ENCODE measurements around the gene ACCS.
A peak's percentile ranks its signal among the peaks of the same experiment; 100 is the strongest.

ACCS gene

GRCh38 chr11:44065841-44066731 lies at the start of gene ACCS:
Gene ACCS, plus strand, starts transcription at chr11:44066270. Its CDS starts 1,358 bp downstream, at chr11:44067628.
- peak; percentile 98 for DNase-seq

- DNase-seq, result no peak
Measured at GRCh38 chr11:44016546-44017442, 49.3 kb upstream of the ACCS start.

- DNase-seq, result no peak
Measured at GRCh38 chr11:44017443-44018126, 48.5 kb upstream of the ACCS start.

- DNase-seq, result no peak
Measured at GRCh38 chr11:44018127-44018521, 47.9 kb upstream of the ACCS start.

- DNase-seq, result no peak
Measured at GRCh38 chr11:44018829-44019228, 47.2 kb upstream of the ACCS start.

- no peak for DNase-seq
Measured at GRCh38 chr11:44024977-44025376, 41.1 kb upstream of the ACCS start.

- no peak for DNase-seq
Measured at GRCh38 chr11:44025727-44026126, 40.3 kb upstream of the ACCS start.

GRCh38 chr11:44028401-44028800 lies 37.7 kb upstream of the ACCS start:
- DNase-seq, result no peak

- no peak for DNase-seq
Measured at GRCh38 chr11:44028816-44029506, 37.1 kb upstream of the ACCS start.

GRCh38 chr11:44029507-44029845 lies 36.6 kb upstream of the ACCS start:
- DNase-seq, result no peak

- peak; percentile 60 for DNase-seq
Measured at GRCh38 chr11:44029977-44030911, 35.8 kb upstream of the ACCS start.

GRCh38 chr11:44030996-44031395 lies 35.1 kb upstream of the ACCS start:
- DNase-seq, result no peak

- no peak for DNase-seq
Measured at GRCh38 chr11:44031549-44031948, 34.5 kb upstream of the ACCS start.

- peak; percentile 51 for DNase-seq
Measured at GRCh38 chr11:44032299-44033085, 33.6 kb upstream of the ACCS start.

GRCh38 chr11:44033411-44033850 lies 32.6 kb upstream of the ACCS start:
- peak; percentile 46 for DNase-seq

GRCh38 chr11:44033856-44034255 lies 32.2 kb upstream of the ACCS start:
- no peak for DNase-seq

GRCh38 chr11:44034639-44035038 lies 31.4 kb upstream of the ACCS start:
- DNase-seq, result no peak

GRCh38 chr11:44036811-44037657 lies 29.0 kb upstream of the ACCS start:
- DNase-seq, result peak; percentile 90

GRCh38 chr11:44037658-44037998 lies 28.4 kb upstream of the ACCS start:
- no peak for DNase-seq

- no peak for DNase-seq
Measured at GRCh38 chr11:44043157-44043556, 22.9 kb upstream of the ACCS start.
